ENCODE results near the gene TSR3. TPM values are rescaled to one million over a fixed set of nuclear protein-coding genes. Genes with fewer than 3 reads are reported as not detected.

Gene TSR3
- total and polyA plus RNA-seq, 2 donors (not counting 1 experiment from before 2014, with no cell fraction given) = 35.7 to 43.7 TPM

- Histone ChIP-seq H3K4me2 (replicated peaks; ENCODE audit: low read depth, low read length, poor library complexity, severe bottlenecking) (peak overlapping the region; percentile 40), H4K20me1 (ENCODE audit: control insufficient read depth, insufficient read depth, low read length, poor library complexity, severe bottlenecking) (peaks cover 25% of the 10 kb centered on the region), H2AFZ (ENCODE audit: insufficient read depth, low read depth, low read length, poor library complexity, severe bottlenecking) (no peak overlapping the region), H3K9me3 (ENCODE audit: control extremely low read depth in 1 of 3, control insufficient read depth in 2 of 3, insufficient read depth in 1 of 3, low read length in 2 of 3) (peaks cover 0 to 14% (median 3%) of the 10 kb centered on the region in 3 donors), H3K9ac (ENCODE audit: low read length) (no peak overlapping the region), H3K4me3 (ENCODE audit: control extremely low read depth in 1 of 5, extremely low read depth in 1 of 5, insufficient read depth in 1 of 5, low read depth in 2 of 5, low read length in 4 of 5) (no peak overlapping the region), H3K4me1 (ENCODE audit: control insufficient read depth in 2 of 2, insufficient read depth in 2 of 2, low read length in 2 of 2) (peaks cover 18 to 50% of the 10 kb centered on the region in 2 donors), H3K79me2 (ENCODE audit: control insufficient read depth, insufficient read depth, low read length) (peaks cover 3% of the 10 kb centered on the region), H3K27ac (ENCODE audit: low read length in 2 of 2) (peak overlapping the region; percentile 73 to 84), H3K36me3 (replicated peaks in 1 of 2; ENCODE audit: control extremely low read depth in 1 of 2, control insufficient read depth in 1 of 2, extremely low read depth in 1 of 2, insufficient read depth in 2 of 2, low read length in 1 of 2) (peaks cover 0 to 27% of the 10 kb centered on the region in 2 experiments), H3K27me3 (replicated peaks in 1 of 4; ENCODE audit: control extremely low read depth in 1 of 4, control insufficient read depth in 3 of 4, insufficient read depth in 4 of 4, low read length in 3 of 4) (peaks cover 0 to 18% (median 5%) of the 10 kb centered on the region in 4 experiments)
- Mint-ChIP-seq H3K9me3 (ENCODE audit: insufficient read depth) (no peaks in the 10 kb centered on the region), H3K27me3 (peaks cover 3% of the 10 kb centered on the region), H3K27ac (no peak overlapping the region), H3K4me1 (peaks cover 17% of the 10 kb centered on the region), H3K4me3 (no peak overlapping the region)
- 93% methylated on average over 5 of the region's 5 CpGs for WGBS (ENCODE audit: insufficient coverage)
- no peak for DNase-seq
- CTCF ChIA-PET = no interaction called here
- intact Hi-C loops (cut with micrococcal nuclease) = no loop called here
- no peak for ATAC-seq (ENCODE audit: low read depth)
- POLR2A ChIA-PET = interaction anchor here (1.3 kb wide), 1 partner anchor 24 kb away, joined by 4 read pairs; no protein-coding TSS in a partner anchor
- TF ChIP-seq CTCF (IDR thresholded peaks at IDR 0.05) = no peak
- no peak for TF ChIP-seq EZH2 (IDR thresholded peaks at IDR 0.05; ENCODE audit: borderline replicate concordance, insufficient read depth, low read depth, low read length, poor library complexity, severe bottlenecking)
These were observed 24.1 kb downstream of the TSR3 start for GRCh38 chr16:1327619-1327947.

- peaks cover 0 to 13% (median 3%) of the 10 kb centered on the region in 4 experiments for H3K27me3 ChIP-seq (replicated peaks in 1 of 4; ENCODE audit: control extremely low read depth in 1 of 4, control insufficient read depth in 3 of 4, insufficient read depth in 4 of 4, low read length in 3 of 4)
- peaks cover 3% of the 10 kb centered on the region for H3K79me2 ChIP-seq (ENCODE audit: control insufficient read depth, insufficient read depth, low read length)
- no peaks in the 10 kb centered on the region for H3K9me3 Mint-ChIP-seq (ENCODE audit: insufficient read depth)
- ATAC-seq (ENCODE audit: low read depth) (peak; percentile 3), DNase-seq (no peak)
- H3K4me3 Mint-ChIP-seq = peak overlapping the region; percentile 53
- H3K27me3 Mint-ChIP-seq = peaks cover 3% of the 10 kb centered on the region
- no peak overlapping the region for H3K4me3 ChIP-seq (ENCODE audit: control extremely low read depth in 1 of 5, extremely low read depth in 1 of 5, insufficient read depth in 1 of 5, low read depth in 2 of 5, low read length in 4 of 5)
- peak overlapping the region; percentile 76 for H3K27ac Mint-ChIP-seq
- H3K27ac ChIP-seq (ENCODE audit: low read length in 2 of 2) = peak overlapping the region; percentile 73 to 84
- peaks cover 0 to 30% of the 10 kb centered on the region in 2 experiments for H3K36me3 ChIP-seq (replicated peaks in 1 of 2; ENCODE audit: control extremely low read depth in 1 of 2, control insufficient read depth in 1 of 2, extremely low read depth in 1 of 2, insufficient read depth in 2 of 2, low read length in 1 of 2)
- H2AFZ ChIP-seq (ENCODE audit: insufficient read depth, low read depth, low read length, poor library complexity, severe bottlenecking) = no peak overlapping the region
- H3K4me1 Mint-ChIP-seq = peaks cover 15% of the 10 kb centered on the region
- no peak overlapping the region for H3K9ac ChIP-seq (ENCODE audit: low read length)
- intact Hi-C loops (cut with micrococcal nuclease) = no loop called here
- POLR2A ChIA-PET = interaction anchor here (0.7 to 1.4 kb wide), 6 partner anchors 15 to 27 kb away, joined by 3 to 5 read pairs (median 4); partner anchors contain the start of gene UBE2I
- CTCF ChIA-PET = interaction anchor here (1.4 to 1.6 kb wide), 2 partner anchors 11 to 15 kb away, joined by 3 to 5 read pairs; no protein-coding TSS in a partner anchor
- 74% methylated on average over 17 of the region's 17 CpGs for WGBS (ENCODE audit: insufficient coverage)
- peaks cover 13 to 45% of the 10 kb centered on the region in 2 donors for H3K4me1 ChIP-seq (ENCODE audit: control insufficient read depth in 2 of 2, insufficient read depth in 2 of 2, low read length in 2 of 2)
- TF ChIP-seq EZH2 (IDR thresholded peaks at IDR 0.05; ENCODE audit: borderline replicate concordance, insufficient read depth, low read depth, low read length, poor library complexity, severe bottlenecking) (no peak), CTCF (IDR thresholded peaks at IDR 0.05) (no peak)
- peak overlapping the region; percentile 40 for H3K4me2 ChIP-seq (replicated peaks; ENCODE audit: low read depth, low read length, poor library complexity, severe bottlenecking)
- peaks cover 25% of the 10 kb centered on the region for H4K20me1 ChIP-seq (ENCODE audit: control insufficient read depth, insufficient read depth, low read length, poor library complexity, severe bottlenecking)
- peaks cover 0 to 14% (median 3%) of the 10 kb centered on the region in 3 donors for H3K9me3 ChIP-seq (ENCODE audit: control extremely low read depth in 1 of 3, control insufficient read depth in 2 of 3, insufficient read depth in 1 of 3, low read length in 2 of 3)
These were observed 24.6 kb downstream of the TSR3 start for GRCh38 chr16:1326946-1327618.

Data from B cell (primary cell).